ENCODE data around the gene SLC16A4.
"Not testable (repeated sequence)": the region's sequence is repeated elsewhere in the genome, so short reads cannot be mapped to it uniquely, and the experiment has no call there.

Gene SLC16A4

GRCh38 chr1:110390692-110391245, at the start of gene SLC16A4:
Gene SLC16A4 (minus strand): TSS chr1:110391026. CDS start chr1:110389323, 1,703 bp downstream.
- DNase-seq, result peak; percentile 43

GRCh38 chr1:110439873-110440272, 49.0 kb upstream of the SLC16A4 start:
- DNase-seq, result not testable (repeated sequence)

- no peak for DNase-seq
Observed at GRCh38 chr1:110438893-110439292, 48.1 kb upstream of the SLC16A4 start.

GRCh38 chr1:110437645-110438299, 46.9 kb upstream of the SLC16A4 start:
- not testable (repeated sequence) for DNase-seq

- no peak for DNase-seq
Observed at GRCh38 chr1:110436635-110437034, 45.8 kb upstream of the SLC16A4 start.

- DNase-seq, result no peak
Observed at GRCh38 chr1:110434946-110435345, 44.1 kb upstream of the SLC16A4 start.

- no peak for DNase-seq
Observed at GRCh38 chr1:110433803-110434202, 43.0 kb upstream of the SLC16A4 start.

GRCh38 chr1:110433213-110433612, 42.4 kb upstream of the SLC16A4 start:
- no peak for DNase-seq

GRCh38 chr1:110430901-110431300, 40.1 kb upstream of the SLC16A4 start:
- no peak for DNase-seq

- DNase-seq, result no peak
Observed at GRCh38 chr1:110430366-110430765, 39.5 kb upstream of the SLC16A4 start.

GRCh38 chr1:110428946-110429345, 38.1 kb upstream of the SLC16A4 start:
- DNase-seq, result no peak

- DNase-seq, result no peak
Observed at GRCh38 chr1:110426854-110427253, 36.0 kb upstream of the SLC16A4 start.

GRCh38 chr1:110425612-110426152, 34.9 kb upstream of the SLC16A4 start:
- DNase-seq, result no peak

- DNase-seq, result no peak
Observed at GRCh38 chr1:110424699-110425611, 34.1 kb upstream of the SLC16A4 start.

GRCh38 chr1:110420874-110421793, 30.3 kb upstream of the SLC16A4 start:
- DNase-seq, result no peak

- no peak for DNase-seq
Observed at GRCh38 chr1:110420023-110420662, 29.3 kb upstream of the SLC16A4 start.

- no peak for DNase-seq
Observed at GRCh38 chr1:110418729-110419128, 27.9 kb upstream of the SLC16A4 start.

- not testable (repeated sequence) for DNase-seq
Observed at GRCh38 chr1:110413045-110413444, 22.2 kb upstream of the SLC16A4 start.

GRCh38 chr1:110412576-110412975, 21.8 kb upstream of the SLC16A4 start:
- peak; percentile 64 for DNase-seq

- no peak for DNase-seq
Observed at GRCh38 chr1:110411173-110411735, 20.4 kb upstream of the SLC16A4 start.

GRCh38 chr1:110409316-110409715, 18.5 kb upstream of the SLC16A4 start:
- DNase-seq, result no peak

Data from amniotic stem cell (primary cell).